ENCODE data around the gene IFNGR1.
"Not testable (repeated sequence)": the region's sequence is repeated elsewhere in the genome, so short reads cannot be mapped to it uniquely, and the experiment has no call there.

Gene IFNGR1

GRCh38 chr6:137236581-137237355, 17.6 kb upstream of the IFNGR1 start:
- no peak for DNase-seq (ENCODE audit: low spot score)

- no peak for DNase-seq (ENCODE audit: low spot score)
Measured at GRCh38 chr6:137235686-137236085, 16.5 kb upstream of the IFNGR1 start.

- peak; percentile 43 for DNase-seq (ENCODE audit: low spot score)
Measured at GRCh38 chr6:137233911-137234863, 15.0 kb upstream of the IFNGR1 start.

GRCh38 chr6:137231895-137232294, 12.7 kb upstream of the IFNGR1 start:
- no peak for DNase-seq (ENCODE audit: low spot score)

- DNase-seq (ENCODE audit: low spot score): no peak
Measured at GRCh38 chr6:137230956-137231555, 11.9 kb upstream of the IFNGR1 start.

GRCh38 chr6:137230547-137230946, 11.4 kb upstream of the IFNGR1 start:
- no peak for DNase-seq (ENCODE audit: low spot score)

GRCh38 chr6:137229075-137229759, 10.0 kb upstream of the IFNGR1 start:
- no peak for DNase-seq (ENCODE audit: low spot score)

GRCh38 chr6:137227871-137228302, 8.7 kb upstream of the IFNGR1 start:
- DNase-seq (ENCODE audit: low spot score): no peak

GRCh38 chr6:137226697-137227096, 7.5 kb upstream of the IFNGR1 start:
- DNase-seq (ENCODE audit: low spot score): no peak

GRCh38 chr6:137224799-137225198, 5.6 kb upstream of the IFNGR1 start:
- DNase-seq (ENCODE audit: low spot score): no peak

GRCh38 chr6:137223370-137224131, 4.4 kb upstream of the IFNGR1 start:
- DNase-seq (ENCODE audit: low spot score): no peak

GRCh38 chr6:137222381-137222780, 3.2 kb upstream of the IFNGR1 start:
- no peak for DNase-seq (ENCODE audit: low spot score)

- DNase-seq (ENCODE audit: low spot score): no peak
Measured at GRCh38 chr6:137219664-137220252, 573 bp upstream of the IFNGR1 start.

GRCh38 chr6:137218473-137218916, 690 bp downstream of the IFNGR1 start:
- no peak for DNase-seq (ENCODE audit: low spot score)

GRCh38 chr6:137217801-137218472, 1.2 kb downstream of the IFNGR1 start:
- DNase-seq (ENCODE audit: low spot score): no peak

- DNase-seq (ENCODE audit: low spot score): no peak
Measured at GRCh38 chr6:137216875-137217553, 2.2 kb downstream of the IFNGR1 start.

GRCh38 chr6:137216106-137216505, 3.1 kb downstream of the IFNGR1 start:
- DNase-seq (ENCODE audit: low spot score): no peak

GRCh38 chr6:137215630-137216029, 3.6 kb downstream of the IFNGR1 start:
- DNase-seq (ENCODE audit: low spot score): not testable (repeated sequence)

GRCh38 chr6:137214931-137215330, 4.3 kb downstream of the IFNGR1 start:
- DNase-seq (ENCODE audit: low spot score): no peak
